GM06990 (cell line): Measurements from ENCODE around the gene CDT1.
A peak's percentile ranks its signal among the peaks of the same experiment; 100 is the strongest.

Experiments used
- DNase-seq: peaks from one replicate; pipeline ENCODE4 v3.0.0-alpha.2; 2011; ENCODE audit not compliant: insufficient read length; ENCODE audit errors: extremely low read depth
- H3K27me3 ChIP-seq: replicated peaks from 2 replicates; pipeline ENCODE4 v1.6.0; 2011; ENCODE audit warnings: low read length; ENCODE audit not compliant: control insufficient read depth, insufficient read depth
- H3K36me3 ChIP-seq: 2 replicates; pipeline ENCODE4 v1.5.1; 2011; ENCODE audit warnings: low read length; ENCODE audit not compliant: control insufficient read depth, insufficient read depth
- H3K4me3 ChIP-seq: replicated peaks from 2 replicates; pipeline ENCODE4 v1.5.1; 2011; ENCODE audit warnings: low read depth, mild to moderate bottlenecking, control low read depth, low read length
- CTCF ChIP-seq: IDR thresholded peaks from 2 replicates; pipeline ENCODE4 v1.5.1; 2011; ENCODE audit warnings: low read length, control low read depth, mild to moderate bottlenecking, inconsistent platforms; ENCODE audit not compliant: insufficient read depth, poor library complexity, severe bottlenecking

Gene CDT1

GRCh38 chr16:88803264-88803987 lies at the start of gene CDT1:
Gene CDT1, plus strand, starts transcription at chr16:88803789. Its CDS starts 43 bp downstream, at chr16:88803832.
- TF ChIP-seq CTCF, result no peak
- peak within 1 kb of the TSS; percentile 84 for H3K4me3 ChIP-seq
- H3K27me3 ChIP-seq, result no peaks in the 10 kb centered on the region
- H3K36me3 ChIP-seq, result peaks cover 25% of the 10 kb centered on the region
- peak; percentile 91 for DNase-seq

GRCh38 chr16:88754109-88754911 lies 49.3 kb upstream of the CDT1 start:
- Histone ChIP-seq H3K36me3 (peaks cover 7% of the 10 kb centered on the region), H3K27me3 (no peaks in the 10 kb centered on the region), H3K4me3 (no peak overlapping the region)
- DNase-seq, result no peak
- TF ChIP-seq CTCF, result no peak

GRCh38 chr16:88754912-88755744 lies 48.5 kb upstream of the CDT1 start:
- Histone ChIP-seq H3K36me3 (peaks cover 7% of the 10 kb centered on the region), H3K27me3 (no peaks in the 10 kb centered on the region), H3K4me3 (no peak overlapping the region)
- TF ChIP-seq CTCF, result peak; percentile 41
- no peak for DNase-seq

GRCh38 chr16:88755745-88756443 lies 47.7 kb upstream of the CDT1 start:
- H3K36me3 ChIP-seq, result peaks cover 7% of the 10 kb centered on the region
- no peak for TF ChIP-seq CTCF

GRCh38 chr16:88758227-88758943 lies 45.2 kb upstream of the CDT1 start:
- Histone ChIP-seq H3K27me3 (no peaks in the 10 kb centered on the region), H3K36me3 (peaks cover 8% of the 10 kb centered on the region), H3K4me3 (no peak overlapping the region)
- TF ChIP-seq CTCF, result no peak
- no peak for DNase-seq

More at GRCh38 chr16:88755745-88756443, 47.7 kb upstream of the CDT1 start:
- Histone ChIP-seq H3K4me3 (no peak overlapping the region), H3K27me3 (no peaks in the 10 kb centered on the region)
- no peak for DNase-seq
